ENCODE results near the gene ORMDL1.

GRCh38 chr2:189797902-189798301 is 13.8 kb upstream of the ORMDL1 start:
- TF ChIP-seq NFE2L2 (IDR thresholded peaks at IDR 0.05; ENCODE audit: low read length) (no peak), HNF4A (CRISPR knock-in tag; IDR thresholded peaks at IDR 0.05) (no peak), EP300 (IDR thresholded peaks at IDR 0.05; ENCODE audit: low read depth in 2 of 2, low read length in 2 of 2) (no peak), EP300 (CRISPR knock-in tag; IDR thresholded peaks at IDR 0.05; ENCODE audit: borderline replicate concordance) (no peak), ZNF615 (CRISPR knock-in tag; IDR thresholded peaks at IDR 0.05; ENCODE audit: borderline replicate concordance) (no peak), SNAPC4 (CRISPR knock-in tag; IDR thresholded peaks at IDR 0.05) (no peak), MXI1 (IDR thresholded peaks at IDR 0.05; ENCODE audit: borderline replicate concordance, low read depth, low read length) (no peak), GABPA (IDR thresholded peaks at IDR 0.05; ENCODE audit: low read depth, low read length) (no peak), GABPA (CRISPR knock-in tag; IDR thresholded peaks at IDR 0.05; ENCODE audit: low read depth) (no peak)
- TF ChIP-seq, protein P1, sequence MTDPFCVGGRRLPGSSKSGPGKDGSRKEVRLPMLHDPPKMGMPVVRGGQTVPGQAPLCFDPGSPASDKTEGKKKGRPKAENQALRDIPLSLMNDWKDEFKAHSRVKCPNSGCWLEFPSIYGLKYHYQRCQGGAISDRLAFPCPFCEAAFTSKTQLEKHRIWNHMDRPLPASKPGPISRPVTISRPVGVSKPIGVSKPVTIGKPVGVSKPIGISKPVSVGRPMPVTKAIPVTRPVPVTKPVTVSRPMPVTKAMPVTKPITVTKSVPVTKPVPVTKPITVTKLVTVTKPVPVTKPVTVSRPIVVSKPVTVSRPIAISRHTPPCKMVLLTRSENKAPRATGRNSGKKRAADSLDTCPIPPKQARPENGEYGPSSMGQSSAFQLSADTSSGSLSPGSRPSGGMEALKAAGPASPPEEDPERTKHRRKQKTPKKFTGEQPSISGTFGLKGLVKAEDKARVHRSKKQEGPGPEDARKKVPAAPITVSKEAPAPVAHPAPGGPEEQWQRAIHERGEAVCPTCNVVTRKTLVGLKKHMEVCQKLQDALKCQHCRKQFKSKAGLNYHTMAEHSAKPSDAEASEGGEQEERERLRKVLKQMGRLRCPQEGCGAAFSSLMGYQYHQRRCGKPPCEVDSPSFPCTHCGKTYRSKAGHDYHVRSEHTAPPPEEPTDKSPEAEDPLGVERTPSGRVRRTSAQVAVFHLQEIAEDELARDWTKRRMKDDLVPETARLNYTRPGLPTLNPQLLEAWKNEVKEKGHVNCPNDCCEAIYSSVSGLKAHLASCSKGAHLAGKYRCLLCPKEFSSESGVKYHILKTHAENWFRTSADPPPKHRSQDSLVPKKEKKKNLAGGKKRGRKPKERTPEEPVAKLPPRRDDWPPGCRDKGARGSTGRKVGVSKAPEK (CRISPR knock-in tag; IDR thresholded peaks at IDR 0.05; ENCODE audit: borderline replicate concordance), result no peak
